Fibroblast of lung (primary cell): ENCODE results near the gene TMEM63B. TPM values are rescaled to one million over a fixed set of nuclear protein-coding genes. Genes with fewer than 3 reads are reported as not detected.
"Not testable (repeated sequence)": the region's sequence is repeated elsewhere in the genome, so short reads cannot be mapped to it uniquely, and the experiment has no call there.

Source experiments
- DNase-seq, 2 donors: peaks; one replicate each; pipeline versions ENCODE4 v3.0.0 to v3.0.0-alpha.2; 2010; ENCODE audit warnings: low read depth in 2 of 2
- H2AFZ ChIP-seq: 2 replicates; pipeline ENCODE4 v1.5.1; 2012; ENCODE audit warnings: low read length, control low read depth, inconsistent platforms
- H3K27ac ChIP-seq: 2 replicates; pipeline ENCODE4 v1.5.1; 2011; ENCODE audit warnings: low read length, control low read depth; ENCODE audit not compliant: insufficient read depth
- H3K27me3 ChIP-seq: 2 replicates; pipeline ENCODE4 v1.5.1; 2011; ENCODE audit warnings: mild to moderate bottlenecking, low read length; ENCODE audit not compliant: control insufficient read depth, insufficient read depth
- H3K36me3 ChIP-seq: 2 replicates; pipeline ENCODE4 v1.5.1; 2011; ENCODE audit warnings: low read length; ENCODE audit not compliant: control insufficient read depth, insufficient read depth
- H3K4me1 ChIP-seq: 2 replicates; pipeline ENCODE4 v1.5.1; 2011; ENCODE audit warnings: low read length; ENCODE audit not compliant: control insufficient read depth, insufficient read depth; ENCODE audit errors: extremely low read depth
- H3K4me2 ChIP-seq: 2 replicates; pipeline ENCODE4 v1.5.1; 2011; ENCODE audit warnings: low read length, control low read depth; ENCODE audit not compliant: insufficient read depth; ENCODE audit errors: extremely low read depth
- H3K4me3 ChIP-seq, 4 experiments: fragments of 200-600 bp in 1 of 4; sonication (generic) in 1 of 4; replicated peaks in 1 of 4; 2 replicates each; pipeline ENCODE4 v1.5.1; 2011 to 2016; ENCODE audit warnings: low read length in 4 of 4, low read depth in 3 of 4, mild to moderate bottlenecking in 3 of 4, control low read depth in 2 of 4, inconsistent platforms in 1 of 4, mixed read lengths in 1 of 4; ENCODE audit not compliant: insufficient read depth in 1 of 4; ENCODE audit errors: control extremely low read depth in 1 of 4
- H3K79me2 ChIP-seq: 2 replicates; pipeline ENCODE4 v1.5.1; 2012; ENCODE audit warnings: mild to moderate bottlenecking, low read length, inconsistent platforms; ENCODE audit not compliant: control insufficient read depth, insufficient read depth
- H3K9ac ChIP-seq: 2 replicates; pipeline ENCODE4 v1.5.1; 2011; ENCODE audit warnings: mild to moderate bottlenecking, low read length, control low read depth; ENCODE audit not compliant: insufficient read depth
- H3K9me3 ChIP-seq: 2 replicates; pipeline ENCODE4 v1.5.1; 2012; ENCODE audit warnings: low read depth, low read length; ENCODE audit not compliant: control insufficient read depth, insufficient read depth
- H4K20me1 ChIP-seq: 2 replicates; pipeline ENCODE4 v1.5.1; 2011; ENCODE audit warnings: low read length; ENCODE audit not compliant: control insufficient read depth, insufficient read depth; ENCODE audit errors: extremely low read depth
- EZH2 ChIP-seq: IDR thresholded peaks from 2 replicates; pipeline ENCODE4 v1.5.1; 2012; ENCODE audit warnings: low read length, control low read depth, mild to moderate bottlenecking; ENCODE audit errors: missing control alignments
- polyA plus RNA-seq, 2 donors: library from polyadenylated mRNA; depleted of rRNA in 1 of 2; stranded (reverse) in 1 of 2; unstranded in 1 of 2; fragments of >200 nt; gene quantifications; 2 replicates each; pipeline ENCODE4 v1.2.1, GENCODE V29; 2011 to 2012; ENCODE audit warnings: missing spikeins in 1 of 2
- total RNA-seq: library from RNA; depleted of rRNA; stranded (reverse); fragments of >200 nt; gene quantifications from 2 replicates; pipeline ENCODE4 v1.2.1, GENCODE V29; 2014
- TF ChIP-seq, protein P1 (sequence below), 2 donors: IDR thresholded peaks in 1 of 2; conservative IDR thresholded peaks in 1 of 2; 1 replicate in 1 of 2; 2 replicates in 1 of 2; pipeline ENCODE4 v1.5.1; 2011 to 2012; ENCODE audit warnings: low read length in 2 of 2, control low read depth in 1 of 2, inconsistent platforms in 1 of 2, low read depth in 1 of 2, mild to moderate bottlenecking in 1 of 2

The TMEM63B gene
- total and polyA plus RNA-seq, 2 donors (not counting 1 experiment from before 2014, with no cell fraction given), result 32.2 to 42.1 TPM

DNA sequence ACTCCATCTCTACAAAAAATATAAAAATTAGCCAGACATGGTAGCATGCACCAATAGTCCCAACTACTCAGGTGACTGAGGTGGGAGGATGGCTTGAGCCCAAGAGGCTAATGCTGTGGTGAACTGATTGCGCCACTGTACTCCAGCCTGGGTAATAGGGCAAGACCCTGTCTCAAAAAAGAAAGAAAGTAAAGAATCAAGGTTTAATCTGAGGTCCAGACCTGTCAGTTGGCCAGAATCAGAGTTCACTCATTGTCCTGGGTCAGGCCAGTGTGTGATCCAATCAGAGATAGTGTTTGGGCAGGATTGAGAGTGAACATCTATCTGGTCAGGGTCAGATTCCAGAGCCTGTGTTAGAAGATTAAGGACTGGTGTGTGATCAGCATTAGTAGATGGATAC is 15.5 kb downstream of the TMEM63B start:
- Histone ChIP-seq H4K20me1 (no peaks in the 10 kb centered on the region), H3K9me3 (no peaks in the 10 kb centered on the region), H3K4me1 (no peaks in the 10 kb centered on the region), H2AFZ (no peak overlapping the region), H3K9ac (no peak overlapping the region), H3K27me3 (no peaks in the 10 kb centered on the region), H3K79me2 (no peaks in the 10 kb centered on the region), H3K27ac (no peak overlapping the region), H3K4me2 (no peak overlapping the region), H3K36me3 (peaks cover 10% of the 10 kb centered on the region), H3K4me3 (no peak overlapping the region)
- DNase-seq, result no peak
- TF ChIP-seq, protein P1, sequence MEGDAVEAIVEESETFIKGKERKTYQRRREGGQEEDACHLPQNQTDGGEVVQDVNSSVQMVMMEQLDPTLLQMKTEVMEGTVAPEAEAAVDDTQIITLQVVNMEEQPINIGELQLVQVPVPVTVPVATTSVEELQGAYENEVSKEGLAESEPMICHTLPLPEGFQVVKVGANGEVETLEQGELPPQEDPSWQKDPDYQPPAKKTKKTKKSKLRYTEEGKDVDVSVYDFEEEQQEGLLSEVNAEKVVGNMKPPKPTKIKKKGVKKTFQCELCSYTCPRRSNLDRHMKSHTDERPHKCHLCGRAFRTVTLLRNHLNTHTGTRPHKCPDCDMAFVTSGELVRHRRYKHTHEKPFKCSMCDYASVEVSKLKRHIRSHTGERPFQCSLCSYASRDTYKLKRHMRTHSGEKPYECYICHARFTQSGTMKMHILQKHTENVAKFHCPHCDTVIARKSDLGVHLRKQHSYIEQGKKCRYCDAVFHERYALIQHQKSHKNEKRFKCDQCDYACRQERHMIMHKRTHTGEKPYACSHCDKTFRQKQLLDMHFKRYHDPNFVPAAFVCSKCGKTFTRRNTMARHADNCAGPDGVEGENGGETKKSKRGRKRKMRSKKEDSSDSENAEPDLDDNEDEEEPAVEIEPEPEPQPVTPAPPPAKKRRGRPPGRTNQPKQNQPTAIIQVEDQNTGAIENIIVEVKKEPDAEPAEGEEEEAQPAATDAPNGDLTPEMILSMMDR (conservative IDR thresholded peaks at IDR 0.05 in 1 of 2, IDR thresholded peaks at IDR 0.05 in 1 of 2; ENCODE audit: low read depth in 1 of 2, low read length in 2 of 2), result no peak
- TF ChIP-seq EZH2, result no peak

DNA sequence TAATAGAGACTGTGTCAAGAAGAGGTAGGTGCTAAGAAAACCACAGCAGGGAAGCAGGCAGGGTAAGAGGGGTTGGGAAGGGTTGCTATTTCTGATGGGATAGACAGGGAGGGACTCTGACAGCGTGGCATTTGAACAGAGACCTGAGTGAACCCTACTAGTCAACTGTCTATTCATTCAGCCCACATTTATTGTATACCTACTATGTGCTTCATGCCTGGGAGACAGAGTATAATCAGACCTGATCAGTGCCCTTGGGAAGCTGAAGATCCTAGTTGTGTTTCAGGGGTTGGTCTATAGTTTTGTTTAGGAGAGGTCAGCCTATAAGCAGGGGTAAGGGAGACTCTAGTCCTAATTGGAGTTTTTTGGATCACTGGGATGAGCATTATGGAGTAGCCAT is 16.4 kb downstream of the TMEM63B start:
- no peaks in the 10 kb centered on the region for H3K9me3 ChIP-seq
- no peak for DNase-seq
- H4K20me1 ChIP-seq, result no peaks in the 10 kb centered on the region
- peaks cover 11% of the 10 kb centered on the region for H3K36me3 ChIP-seq
- no peak overlapping the region for H3K9ac ChIP-seq
- H3K4me2 ChIP-seq, result no peak overlapping the region
- no peak overlapping the region for H3K4me3 ChIP-seq
- H3K27me3 ChIP-seq, result no peaks in the 10 kb centered on the region
- no peaks in the 10 kb centered on the region for H3K79me2 ChIP-seq
- no peak overlapping the region for H3K27ac ChIP-seq
- H2AFZ ChIP-seq, result no peak overlapping the region
- no peaks in the 10 kb centered on the region for H3K4me1 ChIP-seq
- no peak for TF ChIP-seq EZH2
- TF ChIP-seq, protein P1 (conservative IDR thresholded peaks at IDR 0.05 in 1 of 2, IDR thresholded peaks at IDR 0.05 in 1 of 2; ENCODE audit: low read depth in 1 of 2, low read length in 2 of 2), result no peak

DNA sequence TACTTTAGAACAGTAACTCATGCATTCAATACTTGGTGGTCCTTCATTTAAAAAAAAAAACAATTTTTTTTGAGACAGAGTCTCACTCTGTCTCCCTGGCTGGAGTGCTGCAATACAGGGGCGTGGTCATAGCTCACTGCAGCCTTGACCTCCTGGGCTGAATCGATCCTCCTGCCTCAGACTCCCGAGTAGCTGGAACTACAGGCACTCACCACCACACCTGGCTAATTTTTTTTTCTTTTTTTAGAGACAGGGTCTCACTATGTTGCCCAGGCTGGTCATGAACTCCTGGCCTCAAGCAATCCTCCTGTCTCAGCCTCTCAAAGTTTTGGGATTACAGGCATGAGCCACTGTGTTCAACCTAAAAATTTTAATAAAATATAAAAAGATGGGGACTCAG is 17.2 kb downstream of the TMEM63B start:
- H3K27ac ChIP-seq, H2AFZ ChIP-seq, H3K27me3 ChIP-seq, H3K79me2 ChIP-seq, H3K4me3 ChIP-seq, DNase-seq, H3K9me3 ChIP-seq, H3K4me2 ChIP-seq, H4K20me1 ChIP-seq, H3K9ac ChIP-seq, H3K4me1 ChIP-seq: not testable (repeated sequence)
- H3K36me3 ChIP-seq, result peaks cover 13% of the 10 kb centered on the region
